H4 (cell line): ENCODE results near the gene RP9. TPM values are rescaled to one million over a fixed set of nuclear protein-coding genes. Genes with fewer than 3 reads are reported as not detected.

Source experiments
- DNase-seq: peaks from one replicate; pipeline ENCODE4 v3.0.0-alpha.2; 2015; ENCODE audit warnings: low spot score
- total RNA-seq: library from RNA; depleted of rRNA; stranded (reverse); fragments of >200 nt; shearing (Covaris generic); gene quantifications from 2 replicates; pipeline ENCODE4 v1.2.3, GENCODE V29; 2014; rRNA removed

Gene RP9
- 15.8 and 24.9 TPM in 2 replicates for total RNA-seq

GRCh38 chr7:33109005-33109757, at the start of gene RP9:
Gene RP9, minus strand, starts transcription at chr7:33109404. Its CDS starts 32 bp downstream, at chr7:33109372.
- DNase-seq, result peak; percentile 64

DNA sequence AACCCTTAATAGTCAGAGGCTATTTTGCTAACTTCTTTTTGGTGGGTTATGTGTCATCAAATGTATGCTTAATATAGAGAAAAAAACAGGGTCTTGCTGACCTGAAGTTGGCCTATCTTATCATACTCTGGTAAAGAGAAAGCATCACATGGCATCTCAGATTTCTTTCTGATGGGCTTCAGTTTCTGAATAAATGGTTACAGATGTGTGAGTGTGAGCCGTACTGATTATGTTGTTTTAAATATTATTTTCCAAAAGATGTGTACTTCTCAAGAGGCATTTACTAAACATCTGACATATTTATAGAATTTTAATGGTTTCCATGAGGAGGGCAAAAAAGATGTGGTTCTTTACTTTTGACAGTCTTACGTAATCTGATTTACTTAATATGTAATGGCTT, 48.6 kb upstream of the RP9 start:
- no peak for DNase-seq

GRCh38 chr7:33157311-33157710, 48.1 kb upstream of the RP9 start:
- DNase-seq, result peak; percentile 29

GRCh38 chr7:33156441-33156840, 47.2 kb upstream of the RP9 start:
- no peak for DNase-seq

DNA sequence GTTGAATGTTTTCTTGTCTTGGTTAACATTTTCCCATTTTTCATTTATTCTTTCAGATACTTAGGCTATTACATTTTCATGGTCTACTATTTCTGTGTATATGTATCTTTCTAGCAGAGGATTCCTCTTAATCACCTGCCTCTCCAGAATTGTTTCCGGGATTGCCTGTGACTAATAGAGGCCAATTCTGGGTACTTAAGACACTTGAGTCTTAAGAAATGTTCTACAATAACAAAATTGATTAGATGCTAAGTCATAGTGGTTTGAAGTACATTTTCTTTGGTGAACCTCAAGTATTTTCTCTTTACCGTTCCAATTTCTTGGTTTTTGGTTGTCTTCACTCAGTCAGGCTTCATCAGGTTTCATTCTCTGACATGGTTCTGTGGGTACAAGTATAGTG, 46.6 kb upstream of the RP9 start:
- DNase-seq, result peak; percentile 62

DNA sequence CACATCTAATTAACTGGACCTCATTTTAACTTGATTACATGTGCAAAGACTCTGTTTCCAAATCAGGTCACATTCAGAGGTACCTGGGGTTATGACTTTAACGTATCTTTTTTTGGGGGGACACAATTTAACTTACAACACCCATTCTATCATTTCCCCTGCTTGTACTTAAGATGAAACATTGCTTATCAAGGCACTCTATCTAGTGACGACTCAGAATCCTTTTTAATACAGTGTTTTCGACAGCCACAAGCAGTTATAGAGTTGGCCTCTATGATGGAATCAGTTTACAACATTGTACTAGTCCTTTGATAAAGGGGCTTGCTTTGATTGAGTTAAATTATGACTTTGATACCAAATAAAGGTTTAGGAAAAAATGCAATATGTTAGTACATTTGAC, 42.9 kb upstream of the RP9 start:
- DNase-seq, result no peak

GRCh38 chr7:33145156-33145555, 36.0 kb upstream of the RP9 start:
- no peak for DNase-seq

- peak; percentile 92 for DNase-seq
These were observed 35.0 kb upstream of the RP9 start for GRCh38 chr7:33143996-33144718.

- no peak for DNase-seq
These were observed 33.4 kb upstream of the RP9 start for GRCh38 chr7:33142585-33142984.

DNA sequence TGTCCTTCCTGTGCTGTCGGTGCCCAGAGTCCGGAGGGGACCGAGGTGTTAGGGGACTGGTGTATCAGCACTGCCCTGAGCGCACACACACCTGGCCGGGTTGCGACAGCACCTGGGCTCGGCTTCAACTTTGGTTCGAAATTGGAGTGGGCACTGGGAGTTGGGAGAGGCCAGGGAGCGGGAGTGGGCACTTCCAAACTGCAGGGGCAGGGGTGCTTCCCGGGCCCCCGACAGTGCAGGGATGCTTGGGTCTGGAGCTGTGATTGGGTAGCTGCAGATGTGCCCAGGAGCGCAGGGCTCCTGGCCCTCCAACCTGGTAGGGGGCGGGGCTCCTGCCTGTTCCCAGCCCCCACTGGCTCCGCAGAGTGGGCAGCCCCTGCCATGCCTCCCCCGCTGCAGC, 27.9 kb upstream of the RP9 start:
- DNase-seq, result no peak

DNA sequence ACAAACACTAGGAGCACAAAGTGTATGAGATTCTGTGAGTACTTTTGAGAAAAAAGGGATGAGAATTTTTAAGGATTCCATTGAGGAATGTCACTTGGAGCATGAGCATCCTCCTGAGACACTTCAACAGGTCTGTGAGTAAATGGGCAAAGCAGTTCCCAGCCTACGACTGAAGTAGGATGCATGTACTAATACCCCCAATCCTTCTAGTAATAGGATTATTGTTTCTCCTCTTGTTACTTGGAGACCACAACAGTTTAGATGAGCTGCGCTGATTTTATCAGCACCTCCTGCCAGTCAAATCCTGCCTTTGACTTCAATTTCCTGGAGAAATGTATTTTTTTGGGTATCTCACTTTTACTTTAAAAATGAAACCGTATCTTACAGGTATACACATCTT, 21.0 kb upstream of the RP9 start:
- no peak for DNase-seq

- DNase-seq, result no peak
These were observed 20.6 kb upstream of the RP9 start for GRCh38 chr7:33129806-33130153.

GRCh38 chr7:33128990-33129805, 20.0 kb upstream of the RP9 start, which contains the start of gene BBS9:
Gene BBS9, plus strand, starts transcription at chr7:33129564. Its CDS starts 16,689 bp downstream, at chr7:33146253.
- DNase-seq, result peak; percentile 99

DNA sequence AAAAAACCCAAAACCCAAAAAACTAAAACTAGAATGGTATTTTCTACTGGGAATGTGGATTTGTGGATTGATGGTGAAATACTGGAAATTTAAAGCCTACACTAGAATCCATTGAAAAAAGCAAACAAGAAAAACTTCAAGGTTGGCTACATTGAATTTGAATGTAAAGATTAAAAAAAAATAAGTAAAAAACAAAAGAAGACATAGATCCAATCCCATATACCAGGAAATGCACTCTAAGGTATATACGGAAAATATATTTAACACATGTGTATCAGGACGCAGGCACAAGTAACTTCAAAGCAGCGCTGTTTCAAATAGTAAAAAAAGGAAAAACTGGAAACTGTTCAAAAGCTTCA, 19.4 kb upstream of the RP9 start:
- no peak for DNase-seq

DNA sequence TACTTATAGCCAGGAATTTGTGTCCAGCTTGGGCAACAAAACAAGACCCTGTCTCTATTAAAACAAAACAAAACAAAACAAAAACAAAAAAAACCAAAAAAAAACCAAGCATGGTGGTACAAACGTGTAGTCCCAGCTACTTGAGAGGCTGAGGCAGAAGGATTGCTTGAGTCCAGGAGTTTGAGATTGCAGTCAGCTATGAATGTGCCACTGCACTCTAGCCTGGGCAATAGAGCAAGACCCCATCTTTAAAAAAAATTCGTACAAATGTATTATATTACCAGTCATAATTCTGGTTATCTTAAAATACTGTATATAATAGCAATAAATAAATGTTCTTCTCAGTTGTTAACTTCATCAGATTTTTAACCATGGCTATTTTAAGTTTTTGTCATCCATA, 17.9 kb upstream of the RP9 start:
- no peak for DNase-seq

DNA sequence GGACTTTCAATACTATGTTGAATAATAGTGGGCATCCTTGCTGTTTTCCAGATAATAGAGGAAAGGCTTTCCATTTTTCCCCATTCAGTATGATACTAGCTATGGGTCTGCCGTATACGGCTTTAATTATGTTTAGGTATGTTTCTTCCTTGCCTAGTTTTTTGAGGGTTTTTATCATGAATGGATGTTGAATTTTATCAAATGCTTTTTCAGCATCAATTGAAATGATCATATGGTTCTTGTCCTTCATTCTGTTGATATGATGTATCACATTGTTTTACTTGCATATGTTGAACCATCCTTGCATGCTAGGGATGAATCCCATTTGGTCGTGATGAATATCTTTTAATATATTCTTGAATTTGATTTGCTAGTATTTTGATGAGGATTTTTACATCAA, 9.2 kb upstream of the RP9 start:
- DNase-seq, result no peak

DNA sequence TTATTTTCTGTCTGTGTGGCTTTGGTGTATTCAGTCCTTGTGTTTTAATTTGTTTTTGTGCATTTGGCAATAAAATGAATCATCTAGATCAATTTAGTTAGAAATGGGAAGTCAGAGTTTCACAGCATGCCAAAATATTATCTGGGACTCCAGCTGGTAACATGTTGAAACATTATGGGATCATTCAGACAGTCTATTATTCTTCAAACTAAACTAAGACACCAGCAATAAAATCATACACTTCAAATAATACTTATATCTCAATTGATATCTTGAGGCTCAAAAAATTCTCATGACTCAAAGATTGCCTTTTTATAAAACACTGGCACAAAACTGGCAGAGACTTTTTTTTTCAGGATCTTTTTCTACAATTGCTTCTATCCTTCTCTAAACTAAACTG, 5.8 kb upstream of the RP9 start:
- DNase-seq, result no peak

GRCh38 chr7:33111614-33112013, 2.4 kb upstream of the RP9 start:
- no peak for DNase-seq

DNA sequence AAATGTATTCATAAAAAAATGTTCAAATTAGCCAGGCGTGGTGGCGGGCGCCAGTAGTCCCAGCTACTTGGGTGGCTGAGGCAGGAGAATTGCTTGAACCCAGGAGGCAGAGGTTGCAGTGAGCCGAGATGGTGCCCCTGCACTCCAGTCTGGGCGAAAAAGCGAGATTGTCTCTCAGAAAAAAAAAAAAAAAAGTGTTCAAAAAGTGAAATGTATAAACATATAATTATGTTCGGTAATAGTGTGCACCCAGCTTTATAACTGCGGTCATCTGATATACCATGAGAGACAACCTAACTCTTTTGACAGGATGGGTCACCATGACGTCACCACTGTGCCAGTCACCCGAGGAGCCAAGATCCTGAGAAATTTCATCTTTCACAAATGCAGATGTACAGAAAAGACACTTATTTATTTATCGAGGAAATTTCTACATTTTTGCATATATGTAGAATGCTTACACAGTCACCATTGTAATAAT, 594 bp upstream of the RP9 start:
- peak; percentile 46 for DNase-seq

GRCh38 chr7:33108554-33109004, 625 bp downstream of the RP9 start:
- peak; percentile 43 for DNase-seq

DNA sequence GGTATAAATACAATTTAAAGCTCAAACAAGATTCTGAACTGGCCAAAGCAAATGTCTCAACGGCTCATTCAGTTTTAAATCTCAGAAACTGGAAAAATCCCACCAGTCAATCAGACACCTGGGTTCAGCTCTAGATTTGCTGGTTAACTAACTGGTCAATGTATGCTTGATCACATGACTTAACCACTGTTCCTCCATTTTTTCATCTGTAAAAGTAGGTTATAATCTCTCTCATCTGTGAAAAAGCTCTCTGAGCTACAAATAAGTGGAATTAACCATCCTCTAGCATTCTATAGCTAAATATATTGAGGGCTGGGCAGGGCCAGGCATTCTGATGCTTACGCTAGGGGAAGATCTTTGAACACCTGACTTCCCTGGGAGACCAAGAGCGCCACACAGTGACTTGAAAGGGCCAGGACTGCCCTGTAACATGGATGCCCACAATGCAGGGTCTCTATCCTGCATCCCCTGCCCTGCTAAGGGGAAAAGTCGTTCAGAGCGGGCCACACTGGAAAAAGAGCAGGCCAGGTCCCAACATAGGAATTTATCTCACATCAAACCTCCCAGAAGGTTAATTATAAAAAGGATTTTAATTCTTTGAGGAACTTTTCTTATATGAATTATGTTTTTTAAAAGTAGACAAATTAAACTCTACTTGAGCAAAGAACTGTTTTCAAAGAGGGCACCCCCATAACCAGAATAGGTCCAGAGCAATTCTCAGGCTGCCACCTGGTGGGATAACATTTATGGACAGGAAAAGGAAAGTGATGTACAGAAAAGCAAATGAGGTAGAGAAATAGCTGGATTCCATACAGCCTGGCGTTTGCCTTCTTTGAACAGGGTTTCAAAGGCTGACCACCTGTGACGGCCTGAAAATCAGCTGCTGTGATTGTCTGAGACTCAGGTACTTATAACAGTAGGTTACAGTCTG, 1.8 kb downstream of the RP9 start:
- peak; percentile 63 for DNase-seq
